ENCODE measurements around the gene SOX21.

DNA sequence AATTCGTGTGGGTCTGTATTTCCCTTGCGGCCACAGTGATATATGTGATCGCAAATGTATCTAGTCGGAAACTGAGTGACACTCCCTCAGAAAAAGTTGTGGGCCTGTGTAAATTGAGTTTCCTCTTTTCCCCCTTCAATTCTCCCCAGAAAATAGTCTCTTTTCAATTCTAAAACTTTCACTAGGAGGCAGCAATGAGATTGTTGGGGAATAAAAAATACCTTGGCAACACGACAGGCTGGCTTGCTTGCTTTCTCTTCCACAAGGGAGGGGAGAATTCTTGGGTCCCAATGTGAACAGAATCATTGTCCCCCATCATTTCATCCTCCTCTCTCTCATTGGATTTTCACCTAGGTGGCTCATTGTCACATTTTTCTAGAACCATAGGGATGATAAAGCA lies 3.7 kb upstream of the SOX21 start:
- no peak for TF ChIP-seq EP300 (IDR thresholded peaks at IDR 0.05)
- TF ChIP-seq, protein P1, sequence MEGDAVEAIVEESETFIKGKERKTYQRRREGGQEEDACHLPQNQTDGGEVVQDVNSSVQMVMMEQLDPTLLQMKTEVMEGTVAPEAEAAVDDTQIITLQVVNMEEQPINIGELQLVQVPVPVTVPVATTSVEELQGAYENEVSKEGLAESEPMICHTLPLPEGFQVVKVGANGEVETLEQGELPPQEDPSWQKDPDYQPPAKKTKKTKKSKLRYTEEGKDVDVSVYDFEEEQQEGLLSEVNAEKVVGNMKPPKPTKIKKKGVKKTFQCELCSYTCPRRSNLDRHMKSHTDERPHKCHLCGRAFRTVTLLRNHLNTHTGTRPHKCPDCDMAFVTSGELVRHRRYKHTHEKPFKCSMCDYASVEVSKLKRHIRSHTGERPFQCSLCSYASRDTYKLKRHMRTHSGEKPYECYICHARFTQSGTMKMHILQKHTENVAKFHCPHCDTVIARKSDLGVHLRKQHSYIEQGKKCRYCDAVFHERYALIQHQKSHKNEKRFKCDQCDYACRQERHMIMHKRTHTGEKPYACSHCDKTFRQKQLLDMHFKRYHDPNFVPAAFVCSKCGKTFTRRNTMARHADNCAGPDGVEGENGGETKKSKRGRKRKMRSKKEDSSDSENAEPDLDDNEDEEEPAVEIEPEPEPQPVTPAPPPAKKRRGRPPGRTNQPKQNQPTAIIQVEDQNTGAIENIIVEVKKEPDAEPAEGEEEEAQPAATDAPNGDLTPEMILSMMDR (IDR thresholded peaks at IDR 0.05): no peak
- no peak for TF ChIP-seq POLR2A (IDR thresholded peaks at IDR 0.05)
